Smooth muscle cell (in vitro differentiated cells): Measurements from ENCODE around the gene PHF2. TPM values are rescaled to one million over a fixed set of nuclear protein-coding genes. Genes with fewer than 3 reads are reported as not detected.

ENCODE experiments used
- DNase-seq: peaks from one replicate; lab custom pipeline; 2025; ENCODE audit not compliant: unreplicated experiment; lab: John Stamatoyannopoulos, UW
- H2AFZ ChIP-seq: fragments of 200-600 bp; sonication (generic); 2 replicates; pipeline ENCODE4 v1.6.0; 2016; ENCODE audit warnings: antibody characterized with exemption, low read depth, mild to moderate bottlenecking
- H3F3A ChIP-seq: fragments of 200-600 bp; sonication (generic); 2 replicates; pipeline ENCODE4 v1.6.0; 2017; ENCODE audit warnings: antibody characterized with exemption, low read depth
- H3K27ac ChIP-seq: fragments of 200-600 bp; sonication (generic); 2 replicates; pipeline ENCODE4 v1.5.1; 2016; ENCODE audit warnings: low read depth, mild to moderate bottlenecking
- H3K27me3 ChIP-seq: fragments of 200-600 bp; sonication (generic); 2 replicates; pipeline ENCODE4 v1.6.1; 2016; ENCODE audit warnings: low read depth, mild to moderate bottlenecking
- H3K36me3 ChIP-seq: fragments of 200-600 bp; sonication (generic); 2 replicates; pipeline ENCODE4 v1.5.1; 2016; ENCODE audit warnings: low read depth
- H3K4me1 ChIP-seq: fragments of 200-600 bp; sonication (generic); 2 replicates; pipeline ENCODE4 v1.5.1; 2016; ENCODE audit warnings: low read depth
- H3K4me2 ChIP-seq: fragments of 200-600 bp; sonication (generic); 2 replicates; pipeline ENCODE4 v1.6.0; 2016; ENCODE audit warnings: mild to moderate bottlenecking
- H3K4me3 ChIP-seq: fragments of 200-600 bp; sonication (generic); 2 replicates; pipeline ENCODE4 v1.5.1; 2016; ENCODE audit warnings: mild to moderate bottlenecking
- H3K79me2 ChIP-seq: fragments of 200-600 bp; sonication (generic); 2 replicates; pipeline ENCODE4 v1.6.0; 2016; ENCODE audit warnings: low read depth, mild to moderate bottlenecking
- H3K9ac ChIP-seq: fragments of 200-600 bp; sonication (generic); 2 replicates; pipeline ENCODE4 v1.6.0; 2016; ENCODE audit warnings: low read depth
- H3K9me3 ChIP-seq: fragments of 200-600 bp; sonication (generic); replicated peaks from 2 replicates; pipeline ENCODE4 v1.5.1; 2016; ENCODE audit warnings: low read depth
- H4K20me1 ChIP-seq: fragments of 200-600 bp; sonication (generic); 2 replicates; pipeline ENCODE4 v1.6.0; 2016; ENCODE audit warnings: low read depth
- WGBS: methylation state at CpG from one replicate; pipeline ENCODE4 v1.1.7; 2016; ENCODE audit warnings: low lambda C conversion rate; 5-methylcytosine and 5-hydroxymethylcytosine counted together
- polyA plus RNA-seq: library from polyadenylated mRNA; unstranded; fragments of >200 nt; fragmentation: Nextera tagmentation; extraction: Ambion mirVana; gene quantifications from 2 replicates; pipeline ENCODE4 v1.2.1, GENCODE V29; 2016
- total RNA-seq: library from RNA; depleted of rRNA; stranded (reverse); fragments of >200 nt; gene quantifications from 2 replicates; pipeline ENCODE4 v1.2.3, GENCODE V29; 2014
- TF ChIP-seq, protein P1 (sequence below): fragments of 200-600 bp; sonication (generic); IDR thresholded peaks from 2 replicates; pipeline ENCODE4 v1.5.1; 2017; ENCODE audit warnings: borderline replicate concordance, mild to moderate bottlenecking, antibody characterized with exemption; ENCODE audit not compliant: insufficient read depth, poor library complexity, severe bottlenecking

The PHF2 gene
- total and polyA plus RNA-seq, 2 experiments from 2014 or later: 11.1 to 18.3 TPM

DNA sequence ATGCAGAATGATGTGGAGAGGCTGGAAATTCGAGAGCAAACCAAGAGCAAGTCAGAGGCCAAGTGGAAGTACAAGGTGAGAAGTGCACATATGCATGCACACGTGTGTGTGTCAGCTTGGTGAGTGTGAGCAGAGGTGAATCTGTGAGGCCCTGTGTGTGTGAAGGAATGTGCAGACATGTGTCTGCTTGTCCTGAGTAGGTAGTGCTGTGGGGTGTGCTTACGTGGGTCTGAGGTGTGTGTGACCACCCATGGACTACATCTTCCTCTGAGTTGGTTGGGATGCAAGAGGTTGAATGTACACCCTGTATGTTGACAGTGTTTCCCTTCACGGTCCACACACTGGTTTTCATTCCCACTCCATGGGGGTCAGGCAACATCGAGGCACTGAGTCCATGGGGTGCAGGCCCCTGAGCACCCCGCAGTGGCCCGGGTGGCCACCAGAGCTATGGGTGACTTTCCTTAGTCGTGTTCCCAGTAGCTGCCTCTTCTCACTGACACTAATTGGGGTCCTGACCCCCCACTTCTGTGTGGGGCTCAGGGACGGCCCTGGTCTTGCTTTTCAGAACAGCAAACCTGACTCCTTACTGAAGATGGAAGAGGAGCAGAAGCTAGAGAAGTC, 86.7 kb downstream of the PHF2 start:
- H2AFZ ChIP-seq: no peak overlapping the region
- H3K79me2 ChIP-seq: no peaks in the 10 kb centered on the region
- no peaks in the 10 kb centered on the region for H3F3A ChIP-seq
- TF ChIP-seq, protein P1, sequence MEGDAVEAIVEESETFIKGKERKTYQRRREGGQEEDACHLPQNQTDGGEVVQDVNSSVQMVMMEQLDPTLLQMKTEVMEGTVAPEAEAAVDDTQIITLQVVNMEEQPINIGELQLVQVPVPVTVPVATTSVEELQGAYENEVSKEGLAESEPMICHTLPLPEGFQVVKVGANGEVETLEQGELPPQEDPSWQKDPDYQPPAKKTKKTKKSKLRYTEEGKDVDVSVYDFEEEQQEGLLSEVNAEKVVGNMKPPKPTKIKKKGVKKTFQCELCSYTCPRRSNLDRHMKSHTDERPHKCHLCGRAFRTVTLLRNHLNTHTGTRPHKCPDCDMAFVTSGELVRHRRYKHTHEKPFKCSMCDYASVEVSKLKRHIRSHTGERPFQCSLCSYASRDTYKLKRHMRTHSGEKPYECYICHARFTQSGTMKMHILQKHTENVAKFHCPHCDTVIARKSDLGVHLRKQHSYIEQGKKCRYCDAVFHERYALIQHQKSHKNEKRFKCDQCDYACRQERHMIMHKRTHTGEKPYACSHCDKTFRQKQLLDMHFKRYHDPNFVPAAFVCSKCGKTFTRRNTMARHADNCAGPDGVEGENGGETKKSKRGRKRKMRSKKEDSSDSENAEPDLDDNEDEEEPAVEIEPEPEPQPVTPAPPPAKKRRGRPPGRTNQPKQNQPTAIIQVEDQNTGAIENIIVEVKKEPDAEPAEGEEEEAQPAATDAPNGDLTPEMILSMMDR: no peak
- DNase-seq: no peak
- H3K27ac ChIP-seq: no peak overlapping the region
- no peak overlapping the region for H3K4me3 ChIP-seq
- no peaks in the 10 kb centered on the region for H4K20me1 ChIP-seq
- 86% methylated on average over 9 of the region's 9 CpGs for WGBS
- H3K4me2 ChIP-seq: no peak overlapping the region
- H3K4me1 ChIP-seq: no peaks in the 10 kb centered on the region
- H3K36me3 ChIP-seq: no peaks in the 10 kb centered on the region
- H3K27me3 ChIP-seq: no peaks in the 10 kb centered on the region
- H3K9me3 ChIP-seq: no peaks in the 10 kb centered on the region
- no peak overlapping the region for H3K9ac ChIP-seq

DNA sequence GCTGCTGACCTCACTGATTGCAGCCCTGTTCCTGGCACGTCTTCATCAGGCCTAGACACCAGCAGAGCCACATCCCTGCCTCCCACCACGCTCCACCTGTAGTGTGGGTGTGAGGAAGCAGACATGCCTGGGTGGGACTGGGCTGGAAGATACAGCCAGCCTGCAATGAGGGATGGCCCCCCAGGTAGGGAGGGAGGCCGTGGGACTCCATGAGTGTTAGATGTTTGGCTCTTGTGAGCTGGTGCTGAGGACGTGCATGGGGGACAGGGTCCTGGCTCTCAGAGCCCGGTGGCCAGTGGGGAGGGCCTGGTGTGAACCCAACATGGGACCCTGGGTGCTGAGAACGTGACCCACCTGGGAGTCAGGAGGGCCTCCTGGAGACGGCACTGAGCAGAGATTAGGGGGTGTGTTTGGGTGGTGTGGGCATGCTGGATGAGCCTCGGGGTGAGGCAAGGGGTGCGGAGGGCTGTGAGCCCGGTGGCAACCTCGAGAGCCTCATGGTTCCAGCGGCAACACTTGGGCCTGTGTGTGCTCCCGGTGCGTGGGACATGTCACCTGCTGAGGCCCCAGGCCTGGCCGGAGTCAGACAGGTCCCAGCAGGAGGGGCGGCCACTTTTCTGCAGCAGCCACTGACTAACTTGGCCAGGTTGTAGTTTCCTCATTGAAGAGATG, 87.6 kb downstream of the PHF2 start:
- Histone ChIP-seq H4K20me1 (peaks cover 3% of the 10 kb centered on the region), H3K4me3 (no peak overlapping the region), H3F3A (no peaks in the 10 kb centered on the region), H3K27me3 (no peaks in the 10 kb centered on the region), H2AFZ (no peak overlapping the region), H3K4me2 (no peak overlapping the region), H3K4me1 (no peaks in the 10 kb centered on the region), H3K9ac (no peak overlapping the region), H3K27ac (no peak overlapping the region), H3K9me3 (no peaks in the 10 kb centered on the region), H3K79me2 (no peaks in the 10 kb centered on the region), H3K36me3 (no peaks in the 10 kb centered on the region)
- DNase-seq: no peak
- TF ChIP-seq, protein P1: no peak
- 97% methylated on average over 16 of the region's 16 CpGs for WGBS

DNA sequence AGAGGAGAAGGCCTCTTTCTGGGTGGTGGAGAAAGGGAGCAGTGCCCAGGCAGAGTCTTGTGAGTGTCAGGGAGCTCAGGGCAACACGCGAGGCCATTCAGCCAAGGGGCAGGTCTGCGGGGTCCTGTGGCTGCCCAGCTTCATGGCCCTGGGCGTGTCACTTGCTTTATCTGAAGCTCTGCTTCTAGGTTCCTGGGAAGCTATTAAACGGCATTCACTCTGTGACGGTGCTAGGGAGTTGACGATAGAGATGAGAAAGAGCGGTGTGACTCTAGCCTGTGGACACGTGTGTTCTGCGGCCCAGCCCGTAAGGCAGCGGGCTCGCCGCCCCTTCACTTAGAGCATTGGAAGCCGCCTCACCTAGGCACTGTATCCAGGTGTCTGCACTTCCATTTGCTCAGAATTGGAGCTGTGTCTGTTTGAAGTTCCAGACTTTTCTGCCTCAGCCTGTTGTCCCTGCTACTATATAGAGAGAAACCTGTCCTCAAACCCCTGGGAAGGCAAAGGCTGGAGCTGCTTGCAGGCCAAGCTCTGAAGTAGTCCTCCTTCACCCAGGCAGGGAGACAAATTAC, 88.3 kb downstream of the PHF2 start:
- Histone ChIP-seq H3K36me3 (no peaks in the 10 kb centered on the region), H3K4me2 (no peak overlapping the region)
- no peak for DNase-seq

More for the DNA sequence above, 88.3 kb downstream of the PHF2 start:
- H3K79me2 ChIP-seq: no peaks in the 10 kb centered on the region
- no peaks in the 10 kb centered on the region for H3K27me3 ChIP-seq
- H4K20me1 ChIP-seq: peaks cover 7% of the 10 kb centered on the region
- TF ChIP-seq, protein P1: no peak
- no peaks in the 10 kb centered on the region for H3K4me1 ChIP-seq
- H3K27ac ChIP-seq: no peak overlapping the region
- H2AFZ ChIP-seq: no peak overlapping the region
- H3K9ac ChIP-seq: no peak overlapping the region
- no peak overlapping the region for H3K4me3 ChIP-seq
- no peaks in the 10 kb centered on the region for H3F3A ChIP-seq
- 97% methylated on average over 15 of the region's 15 CpGs for WGBS
- no peaks in the 10 kb centered on the region for H3K9me3 ChIP-seq
